GM10266 (cell line): ENCODE results near the gene P3H2.
A peak's percentile ranks its signal among the peaks of the same experiment; 100 is the strongest.

Experiments
- DNase-seq: peaks from one replicate; pipeline ENCODE4 v3.0.0; 2012; ENCODE audit errors: extremely low spot score
- CTCF ChIP-seq: IDR thresholded peaks from 2 replicates; pipeline ENCODE4 v1.5.1; 2012; ENCODE audit warnings: mild to moderate bottlenecking, low read depth; ENCODE audit not compliant: control insufficient read depth, insufficient read depth; ENCODE audit errors: missing control alignments

P3H2 gene

GRCh38 chr3:190097617-190098016 is 23.1 kb downstream of the P3H2 start:
- no peak for TF ChIP-seq CTCF
- DNase-seq = no peak

DNA sequence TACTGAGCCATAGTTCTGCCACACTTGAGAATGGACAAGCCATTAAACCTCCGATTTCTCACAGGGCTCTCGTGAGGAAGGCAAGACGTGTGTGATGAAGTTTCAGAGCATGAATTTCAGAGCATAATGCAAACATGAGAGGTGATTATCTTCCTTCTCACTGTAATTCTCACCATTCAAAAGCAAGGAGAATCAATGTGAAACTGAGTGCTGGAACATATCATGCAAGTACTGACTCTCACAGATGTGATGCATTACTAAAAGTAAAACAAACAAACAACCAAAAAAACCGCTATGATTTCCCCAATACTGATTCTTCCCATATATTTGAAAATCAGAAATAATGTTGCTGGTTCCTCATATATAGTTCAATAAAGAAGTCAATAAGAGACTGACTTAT is 23.7 kb downstream of the P3H2 start:
- DNase-seq = peak; percentile 35
- TF ChIP-seq CTCF = no peak

DNA sequence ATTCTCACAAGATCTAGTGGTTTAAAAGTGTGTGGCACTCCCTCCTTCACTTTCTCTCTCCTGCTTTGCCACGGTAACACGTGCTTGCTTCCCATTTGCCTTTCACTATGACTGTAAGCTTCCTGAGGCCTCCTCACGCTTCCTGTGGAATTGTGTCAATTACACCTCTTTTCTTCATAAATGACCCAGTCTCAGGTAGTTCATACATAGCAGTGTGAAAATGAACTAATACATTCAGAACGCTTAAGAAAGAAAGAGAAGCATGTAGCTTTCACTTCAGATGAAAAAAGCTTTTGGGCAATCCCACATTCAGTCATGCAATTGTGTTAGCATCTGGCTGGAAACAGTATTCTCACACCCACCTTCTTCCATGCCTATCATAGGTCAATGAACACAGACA is 24.4 kb downstream of the P3H2 start:
- no peak for TF ChIP-seq CTCF
- DNase-seq = peak; percentile 45

DNA sequence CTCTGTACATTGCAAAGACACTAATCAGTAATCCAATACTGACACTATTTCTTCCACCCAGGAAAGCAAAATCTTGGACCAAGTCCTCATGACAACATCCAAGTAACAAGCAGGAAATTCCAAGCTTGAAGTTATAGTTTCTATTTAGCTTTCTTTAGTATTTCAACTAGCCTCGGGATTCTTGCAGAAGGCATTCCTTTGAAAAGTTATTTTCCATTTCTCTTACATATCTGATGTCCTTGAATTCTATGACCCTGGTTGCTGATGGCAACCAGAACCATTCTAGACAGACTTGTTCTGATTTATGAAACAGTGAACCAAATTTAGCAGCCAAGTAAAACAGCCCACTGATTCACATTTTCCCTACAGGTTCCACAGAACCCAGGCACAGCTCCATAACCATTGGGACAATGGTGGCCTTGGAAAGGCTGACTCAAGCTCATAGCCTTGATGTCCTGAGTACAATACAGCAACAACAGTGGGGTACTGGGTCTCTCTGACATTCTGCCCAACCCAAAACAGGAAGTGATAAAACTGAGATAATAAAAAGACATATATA is 26.5 kb downstream of the P3H2 start:
- no peak for DNase-seq

GRCh38 chr3:190092250-190092649 is 28.4 kb downstream of the P3H2 start:
- no peak for DNase-seq

More for the DNA sequence above, 26.5 kb downstream of the P3H2 start:
- no peak for TF ChIP-seq CTCF

GRCh38 chr3:190089711-190090110 is 31.0 kb downstream of the P3H2 start:
- DNase-seq = peak; percentile 55
- TF ChIP-seq CTCF = no peak

More at GRCh38 chr3:190092250-190092649, 28.4 kb downstream of the P3H2 start:
- no peak for TF ChIP-seq CTCF

- TF ChIP-seq CTCF = no peak
- no peak for DNase-seq
These were observed 31.8 kb downstream of the P3H2 start for GRCh38 chr3:190088890-190089289.
